Retinal pigment epithelial cell (primary cell): Measurements from ENCODE around the gene TRIM77.
"Not testable (repeated sequence)": the region's sequence is repeated elsewhere in the genome, so short reads cannot be mapped to it uniquely, and the experiment has no call there.

ENCODE experiments used
- DNase-seq: peaks from one replicate; pipeline ENCODE4 v3.0.0-alpha.2; 2010; ENCODE audit warnings: low read depth
- H3K4me3 ChIP-seq: 2 replicates; pipeline ENCODE4 v1.5.1; 2011; ENCODE audit warnings: mild to moderate bottlenecking, low read length, control low read depth, moderate library complexity
- TF ChIP-seq, protein P1 (sequence below): conservative IDR thresholded peaks from 2 replicates; pipeline ENCODE4 v1.5.1; 2011; ENCODE audit warnings: low read depth, low read length, control low read depth, inconsistent platforms

Gene TRIM77, protein sequence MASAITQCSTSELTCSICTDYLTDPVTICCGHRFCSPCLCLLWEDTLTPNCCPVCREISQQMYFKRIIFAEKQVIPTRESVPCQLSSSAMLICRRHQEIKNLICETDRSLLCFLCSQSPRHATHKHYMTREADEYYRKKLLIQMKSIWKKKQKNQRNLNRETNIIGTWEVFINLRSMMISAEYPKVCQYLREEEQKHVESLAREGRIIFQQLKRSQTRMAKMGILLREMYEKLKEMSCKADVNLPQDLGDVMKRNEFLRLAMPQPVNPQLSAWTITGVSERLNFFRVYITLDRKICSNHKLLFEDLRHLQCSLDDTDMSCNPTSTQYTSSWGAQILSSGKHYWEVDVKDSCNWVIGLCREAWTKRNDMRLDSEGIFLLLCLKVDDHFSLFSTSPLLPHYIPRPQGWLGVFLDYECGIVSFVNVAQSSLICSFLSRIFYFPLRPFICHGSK

DNA sequence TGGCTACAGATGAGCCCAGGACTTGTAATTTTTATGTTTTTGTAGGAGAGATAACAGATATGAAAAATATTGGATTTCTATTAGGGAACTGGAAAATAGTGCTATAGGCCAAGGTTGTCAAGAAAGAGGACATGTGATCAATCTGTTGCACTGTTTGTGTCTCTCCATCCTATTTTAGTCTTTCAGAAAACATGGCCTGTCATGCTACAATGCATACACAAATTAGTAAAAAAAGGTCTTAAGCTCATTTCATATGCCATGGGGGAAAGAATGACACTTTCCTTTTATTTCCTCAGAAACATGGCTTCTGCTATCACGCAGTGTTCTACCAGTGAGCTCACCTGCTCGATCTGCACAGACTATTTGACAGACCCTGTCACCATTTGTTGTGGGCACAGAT is at the start of gene TRIM77:
Gene TRIM77, plus strand, starts transcription at position 301 of the 400 bp plus-strand sequence. Its CDS starts 0 bp downstream, at position 301.
- not testable (repeated sequence) for DNase-seq, H3K4me3 ChIP-seq

DNA sequence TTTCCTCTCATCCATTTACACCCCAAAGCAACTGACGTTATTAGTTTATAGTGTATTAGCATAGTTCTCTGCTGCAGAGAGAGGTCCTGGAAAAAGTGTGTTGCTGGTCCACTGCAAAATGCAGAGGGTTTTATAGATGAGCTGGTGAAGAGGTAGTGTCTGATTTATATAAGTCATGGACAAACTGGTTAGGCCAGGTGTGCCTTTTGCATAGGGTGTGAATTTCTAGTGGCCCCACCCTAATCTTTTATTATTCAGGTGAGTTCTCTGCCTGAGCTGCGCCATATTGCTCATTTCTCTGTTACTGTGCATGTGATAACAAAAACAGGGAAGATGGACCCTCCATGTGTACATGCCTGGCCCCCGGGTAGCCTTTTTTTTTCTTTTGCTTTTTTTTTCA is 43.1 kb upstream of the TRIM77 start:
- TF ChIP-seq, protein P1, sequence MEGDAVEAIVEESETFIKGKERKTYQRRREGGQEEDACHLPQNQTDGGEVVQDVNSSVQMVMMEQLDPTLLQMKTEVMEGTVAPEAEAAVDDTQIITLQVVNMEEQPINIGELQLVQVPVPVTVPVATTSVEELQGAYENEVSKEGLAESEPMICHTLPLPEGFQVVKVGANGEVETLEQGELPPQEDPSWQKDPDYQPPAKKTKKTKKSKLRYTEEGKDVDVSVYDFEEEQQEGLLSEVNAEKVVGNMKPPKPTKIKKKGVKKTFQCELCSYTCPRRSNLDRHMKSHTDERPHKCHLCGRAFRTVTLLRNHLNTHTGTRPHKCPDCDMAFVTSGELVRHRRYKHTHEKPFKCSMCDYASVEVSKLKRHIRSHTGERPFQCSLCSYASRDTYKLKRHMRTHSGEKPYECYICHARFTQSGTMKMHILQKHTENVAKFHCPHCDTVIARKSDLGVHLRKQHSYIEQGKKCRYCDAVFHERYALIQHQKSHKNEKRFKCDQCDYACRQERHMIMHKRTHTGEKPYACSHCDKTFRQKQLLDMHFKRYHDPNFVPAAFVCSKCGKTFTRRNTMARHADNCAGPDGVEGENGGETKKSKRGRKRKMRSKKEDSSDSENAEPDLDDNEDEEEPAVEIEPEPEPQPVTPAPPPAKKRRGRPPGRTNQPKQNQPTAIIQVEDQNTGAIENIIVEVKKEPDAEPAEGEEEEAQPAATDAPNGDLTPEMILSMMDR, result no peak
- no peak overlapping the region for H3K4me3 ChIP-seq
- no peak for DNase-seq

DNA sequence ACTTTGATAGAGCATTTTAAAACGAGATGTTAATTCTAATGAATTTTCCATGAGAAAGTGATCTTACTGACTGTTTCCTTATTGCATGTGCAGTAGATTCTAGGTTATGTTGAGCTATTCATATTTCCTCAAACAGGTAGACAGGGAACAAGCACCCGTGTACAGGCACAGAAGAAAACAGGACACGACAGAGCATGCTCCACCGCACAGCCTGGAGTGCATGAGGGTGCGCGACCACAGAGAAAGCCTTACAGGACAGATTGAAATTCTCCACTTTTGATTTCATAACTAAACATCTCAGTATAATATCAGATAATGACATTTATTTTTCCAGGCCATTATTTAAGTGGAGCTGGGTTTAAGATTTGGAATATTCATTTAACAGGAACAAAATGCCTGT is 41.9 kb upstream of the TRIM77 start:
- DNase-seq, H3K4me3 ChIP-seq: not testable (repeated sequence)

DNA sequence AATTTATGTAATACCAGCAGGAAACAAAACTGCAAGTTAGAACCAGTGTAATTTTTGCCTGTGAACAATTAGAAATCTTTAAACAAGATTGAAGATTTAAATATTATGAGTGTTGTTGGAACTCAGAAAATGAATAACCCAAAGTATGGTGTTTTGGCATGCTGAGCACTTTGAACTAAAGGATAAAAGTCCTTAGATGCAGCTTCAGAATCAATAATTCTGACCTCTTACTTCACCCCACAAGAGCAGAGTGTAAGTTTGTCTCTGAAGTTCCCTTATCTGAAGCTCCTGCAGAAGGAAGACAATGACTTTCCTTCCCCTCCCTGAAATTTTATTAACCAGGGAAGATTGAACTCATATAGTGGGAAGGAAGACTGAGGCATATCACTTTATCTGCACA is 40.5 kb upstream of the TRIM77 start:
- H3K4me3 ChIP-seq, DNase-seq: not testable (repeated sequence)

DNA sequence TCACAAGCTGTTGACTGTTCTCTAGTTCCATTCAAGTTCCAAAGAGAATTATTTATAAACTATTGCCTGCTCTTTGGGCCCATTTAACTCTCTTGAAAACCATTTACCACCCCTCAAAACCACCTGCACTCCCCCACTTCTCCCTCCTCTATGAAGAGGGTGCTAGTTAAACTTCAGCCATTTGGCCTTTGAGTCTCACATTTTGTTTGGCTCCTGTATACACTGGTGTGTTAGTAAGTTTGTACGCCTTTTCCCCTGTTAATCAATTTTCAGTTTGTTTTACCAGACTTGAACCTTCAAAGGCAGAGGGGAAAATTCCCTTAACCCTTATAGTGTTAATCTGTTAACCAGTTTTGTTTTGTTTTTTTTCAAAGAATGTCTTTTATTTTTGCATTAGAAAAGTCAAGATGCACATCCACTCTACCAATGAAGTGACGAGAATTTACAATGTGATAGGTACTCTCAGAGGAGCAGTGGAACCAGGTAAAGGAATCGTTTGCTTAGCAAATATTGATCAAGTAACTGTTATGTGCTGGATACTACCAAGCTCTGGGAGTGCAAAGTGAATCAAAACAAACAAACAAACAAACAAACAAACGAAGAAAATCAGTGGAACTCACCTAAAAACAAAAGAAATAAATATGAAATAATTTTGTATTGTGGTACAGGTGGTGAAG is 40.0 kb upstream of the TRIM77 start:
- H3K4me3 ChIP-seq, DNase-seq: not testable (repeated sequence)

DNA sequence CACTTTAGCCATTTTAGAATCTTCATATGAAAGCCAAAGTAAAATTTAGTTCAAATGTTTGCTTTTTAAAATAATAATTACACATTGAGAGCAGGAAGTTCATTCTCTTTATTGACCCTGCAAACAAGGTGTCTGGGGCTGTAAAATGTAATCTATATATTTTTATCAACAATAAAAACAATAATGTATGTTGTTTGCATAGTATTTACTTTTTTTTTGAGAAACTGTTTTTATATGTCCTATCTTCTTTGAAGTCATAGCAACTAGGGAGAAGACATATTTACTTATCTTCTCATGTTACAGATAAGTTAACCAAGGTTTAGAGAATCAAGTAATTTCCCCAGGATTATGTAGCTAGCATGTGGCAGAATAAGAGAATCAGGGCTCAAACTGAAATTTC is 37.6 kb upstream of the TRIM77 start:
- not testable (repeated sequence) for DNase-seq, H3K4me3 ChIP-seq

DNA sequence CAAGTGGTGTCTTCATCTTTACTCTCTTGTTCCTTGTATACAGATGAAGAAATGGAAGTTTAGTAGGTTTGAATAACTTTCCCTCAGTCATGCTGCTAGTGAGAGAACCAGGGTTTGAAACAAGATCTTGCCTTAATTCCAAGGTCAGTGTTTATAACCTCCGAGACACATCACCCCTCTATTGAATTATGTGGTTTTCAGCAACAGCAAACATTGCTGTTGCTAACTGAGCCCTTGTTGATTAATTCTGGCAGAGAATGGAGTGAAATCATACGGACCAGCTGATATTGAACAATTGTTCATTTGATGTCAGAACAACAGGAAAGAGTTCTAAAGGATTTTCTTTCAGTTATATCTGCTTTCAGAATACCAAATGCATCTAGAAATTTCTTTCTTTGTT is 36.7 kb upstream of the TRIM77 start:
- DNase-seq, result not testable (repeated sequence)

DNA sequence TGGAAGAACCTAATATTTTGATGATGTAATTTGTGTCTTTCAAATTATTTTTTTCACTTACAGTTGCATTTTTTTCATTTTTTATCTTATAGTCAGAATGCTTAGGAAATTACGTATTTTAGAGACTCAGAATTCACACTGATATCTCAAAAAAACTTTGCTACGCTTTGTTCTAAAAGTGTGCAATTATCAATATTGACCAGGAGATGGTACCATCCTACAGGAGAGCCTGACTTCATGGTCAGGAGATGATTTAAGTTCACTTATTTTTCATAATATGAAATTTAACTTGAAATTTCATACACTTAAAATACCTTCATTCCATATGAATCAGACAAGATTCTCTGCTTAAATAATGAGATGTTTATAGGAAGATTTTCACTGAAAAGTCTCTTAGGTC is 34.7 kb upstream of the TRIM77 start:
- H3K4me3 ChIP-seq, DNase-seq: not testable (repeated sequence)
- TF ChIP-seq, protein P1, result peak; percentile 35

More for the DNA sequence above, 36.7 kb upstream of the TRIM77 start:
- not testable (repeated sequence) for H3K4me3 ChIP-seq

DNA sequence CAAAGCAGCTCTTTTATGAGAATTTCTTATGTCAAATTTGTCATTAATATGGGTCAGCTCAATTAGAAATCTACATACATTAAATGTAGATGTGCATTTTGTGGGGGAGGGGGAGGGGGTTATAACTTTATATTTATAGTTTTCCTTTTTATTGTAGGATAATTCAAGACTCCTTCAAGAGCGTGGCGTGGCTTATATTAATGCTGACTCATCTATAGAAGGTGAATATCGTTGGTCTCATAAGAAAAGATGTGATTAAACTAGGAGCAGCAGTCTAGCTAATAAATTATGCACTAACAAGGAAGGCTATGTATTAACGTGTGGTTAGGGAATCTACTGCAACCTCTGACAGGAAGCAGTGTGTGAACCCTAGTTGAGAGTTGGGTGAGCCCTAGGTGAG is 34.2 kb upstream of the TRIM77 start:
- not testable (repeated sequence) for H3K4me3 ChIP-seq, DNase-seq

DNA sequence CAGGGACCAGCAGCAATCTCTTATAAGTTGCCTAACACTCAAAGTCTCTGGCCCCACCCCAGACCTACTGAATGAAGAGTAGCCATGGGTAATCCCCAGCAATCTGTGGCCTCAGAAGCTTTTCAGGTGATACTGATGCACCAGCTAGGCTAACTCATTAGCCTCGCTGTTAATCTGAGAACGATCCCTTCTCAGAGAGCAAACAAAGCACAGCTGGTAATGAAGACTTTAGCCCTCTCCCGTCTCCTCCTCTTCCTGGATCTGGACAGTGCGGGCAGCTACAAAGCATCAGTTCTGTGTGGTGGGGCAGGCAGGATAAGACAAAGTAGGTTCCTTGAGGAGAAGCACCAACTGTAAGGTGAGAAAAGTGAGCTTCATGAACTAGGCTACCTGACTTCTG is 3.0 kb upstream of the TRIM77 start:
- DNase-seq, H3K4me3 ChIP-seq: not testable (repeated sequence)

DNA sequence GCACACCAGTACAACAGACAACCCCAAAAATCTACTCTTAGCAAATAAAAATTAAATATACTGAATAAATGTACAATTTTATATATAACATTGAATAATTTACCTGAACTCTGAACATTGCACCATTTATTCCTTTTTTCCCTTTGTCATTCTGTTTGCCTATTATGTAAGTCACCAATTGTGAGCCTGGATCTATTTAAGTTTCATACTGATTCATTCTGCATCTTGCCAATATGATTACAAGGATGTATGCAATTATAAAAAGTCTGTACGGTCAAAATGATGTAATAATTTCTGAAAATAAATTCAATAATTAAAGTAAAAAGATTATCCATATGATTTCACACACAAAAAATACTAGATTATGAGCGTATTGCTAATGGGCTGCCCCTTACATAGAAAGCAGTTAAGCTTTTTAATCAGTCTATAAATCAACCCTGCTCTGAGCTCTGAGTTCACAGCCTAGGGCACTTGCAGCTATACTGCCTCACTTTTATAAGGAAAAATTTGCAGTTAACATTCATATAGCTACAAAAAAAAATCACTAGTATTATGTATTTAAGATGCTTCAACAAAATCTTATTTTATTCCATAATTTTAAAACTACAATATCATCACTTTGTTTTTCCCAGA is 14.9 kb downstream of the TRIM77 start:
- H3K4me3 ChIP-seq, DNase-seq: not testable (repeated sequence)

DNA sequence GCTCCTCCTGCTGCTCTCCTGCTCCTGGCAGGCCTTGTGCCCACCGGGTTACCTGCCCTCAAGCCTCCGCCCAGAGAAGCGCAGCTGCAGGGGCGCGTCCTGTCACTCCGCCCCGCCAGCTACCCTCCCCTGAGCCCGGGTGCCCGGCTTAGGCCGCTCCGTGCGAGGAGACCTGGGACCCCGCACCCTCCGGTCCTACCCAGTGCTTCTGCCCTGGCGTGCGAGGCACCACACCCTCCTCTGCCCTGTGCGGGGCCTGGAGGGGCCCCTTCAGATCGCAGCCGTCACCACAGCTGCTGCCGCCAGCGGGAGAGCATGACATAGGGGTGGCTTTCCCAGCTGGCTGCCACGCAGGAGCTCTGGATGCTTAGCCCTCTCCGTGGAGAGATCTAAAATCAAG is 20.1 kb downstream of the TRIM77 start:
- DNase-seq, result not testable (repeated sequence)

More for the DNA sequence above, 20.1 kb downstream of the TRIM77 start:
- not testable (repeated sequence) for H3K4me3 ChIP-seq
